Measurements from ENCODE around the gene CXCR6. TPM values are rescaled to one million over a fixed set of nuclear protein-coding genes. Genes with fewer than 3 reads are reported as not detected.

The CXCR6 gene
- total and polyA plus RNA-seq, 2 of the 13 experiments (the other 11 are each of a cell fraction or from before 2014, with no cell fraction given) = not detected

DNA sequence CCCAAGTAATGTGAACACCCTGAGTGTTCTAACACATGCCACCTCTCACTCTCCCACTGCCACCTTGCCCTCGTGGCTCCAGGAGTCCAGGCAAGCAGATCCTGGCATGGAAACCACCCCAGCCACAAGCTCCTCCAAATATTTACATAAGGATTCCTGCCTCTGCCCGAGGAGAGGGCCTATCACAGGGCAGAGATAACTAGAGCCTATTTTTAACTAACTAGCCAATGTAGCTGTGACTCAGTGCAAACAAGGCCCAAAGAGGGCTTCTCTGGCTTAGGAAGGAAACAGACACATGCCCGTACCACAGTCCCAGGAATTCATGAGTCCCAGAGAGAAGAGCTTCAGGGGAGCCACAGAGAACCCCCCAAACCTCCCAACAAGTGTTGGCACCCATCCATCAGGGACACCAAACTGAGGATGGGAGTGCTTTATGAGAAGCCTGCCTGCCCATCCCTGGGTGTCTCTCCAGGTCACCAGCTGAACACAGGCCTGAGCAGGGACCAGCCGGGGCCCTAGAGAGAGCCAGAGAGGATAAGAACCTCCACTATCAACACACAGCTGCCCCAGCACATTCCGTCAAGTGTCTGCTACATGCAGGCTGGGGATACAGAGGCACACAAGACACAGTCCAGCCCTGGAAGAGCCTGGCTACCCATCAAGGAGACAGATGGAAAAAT, 43.2 kb downstream of the CXCR6 start (continued):
- TF ChIP-seq ZNF614 (CRISPR knock-in tag; IDR thresholded peaks at IDR 0.05; ENCODE audit: borderline replicate concordance) (no peak), ZSCAN21 (CRISPR knock-in tag; IDR thresholded peaks at IDR 0.05; ENCODE audit: borderline replicate concordance) (no peak), ZBTB21 (CRISPR knock-in tag; IDR thresholded peaks at IDR 0.05) (no peak), ZNF644 (CRISPR knock-in tag; IDR thresholded peaks at IDR 0.05; ENCODE audit: low read depth) (peak; percentile 82; the same call in 1 of the 2 replicates), MAFK (conservative IDR thresholded peaks at IDR 0.05 in 1 of 2, IDR thresholded peaks at IDR 0.05 in 1 of 2; ENCODE audit: low read length in 2 of 2) (no peak), ZNF629 (CRISPR knock-in tag; conservative IDR thresholded peaks at IDR 0.05) (no peak), ZNF496 (CRISPR knock-in tag; IDR thresholded peaks at IDR 0.05; ENCODE audit: insufficient replicate concordance) (no peak), ZNF281 (CRISPR knock-in tag; IDR thresholded peaks at IDR 0.05; ENCODE audit: borderline replicate concordance) (no peak), ZNF792 (CRISPR knock-in tag; IDR thresholded peaks at IDR 0.05) (no peak)
- TF ChIP-seq, protein P1, sequence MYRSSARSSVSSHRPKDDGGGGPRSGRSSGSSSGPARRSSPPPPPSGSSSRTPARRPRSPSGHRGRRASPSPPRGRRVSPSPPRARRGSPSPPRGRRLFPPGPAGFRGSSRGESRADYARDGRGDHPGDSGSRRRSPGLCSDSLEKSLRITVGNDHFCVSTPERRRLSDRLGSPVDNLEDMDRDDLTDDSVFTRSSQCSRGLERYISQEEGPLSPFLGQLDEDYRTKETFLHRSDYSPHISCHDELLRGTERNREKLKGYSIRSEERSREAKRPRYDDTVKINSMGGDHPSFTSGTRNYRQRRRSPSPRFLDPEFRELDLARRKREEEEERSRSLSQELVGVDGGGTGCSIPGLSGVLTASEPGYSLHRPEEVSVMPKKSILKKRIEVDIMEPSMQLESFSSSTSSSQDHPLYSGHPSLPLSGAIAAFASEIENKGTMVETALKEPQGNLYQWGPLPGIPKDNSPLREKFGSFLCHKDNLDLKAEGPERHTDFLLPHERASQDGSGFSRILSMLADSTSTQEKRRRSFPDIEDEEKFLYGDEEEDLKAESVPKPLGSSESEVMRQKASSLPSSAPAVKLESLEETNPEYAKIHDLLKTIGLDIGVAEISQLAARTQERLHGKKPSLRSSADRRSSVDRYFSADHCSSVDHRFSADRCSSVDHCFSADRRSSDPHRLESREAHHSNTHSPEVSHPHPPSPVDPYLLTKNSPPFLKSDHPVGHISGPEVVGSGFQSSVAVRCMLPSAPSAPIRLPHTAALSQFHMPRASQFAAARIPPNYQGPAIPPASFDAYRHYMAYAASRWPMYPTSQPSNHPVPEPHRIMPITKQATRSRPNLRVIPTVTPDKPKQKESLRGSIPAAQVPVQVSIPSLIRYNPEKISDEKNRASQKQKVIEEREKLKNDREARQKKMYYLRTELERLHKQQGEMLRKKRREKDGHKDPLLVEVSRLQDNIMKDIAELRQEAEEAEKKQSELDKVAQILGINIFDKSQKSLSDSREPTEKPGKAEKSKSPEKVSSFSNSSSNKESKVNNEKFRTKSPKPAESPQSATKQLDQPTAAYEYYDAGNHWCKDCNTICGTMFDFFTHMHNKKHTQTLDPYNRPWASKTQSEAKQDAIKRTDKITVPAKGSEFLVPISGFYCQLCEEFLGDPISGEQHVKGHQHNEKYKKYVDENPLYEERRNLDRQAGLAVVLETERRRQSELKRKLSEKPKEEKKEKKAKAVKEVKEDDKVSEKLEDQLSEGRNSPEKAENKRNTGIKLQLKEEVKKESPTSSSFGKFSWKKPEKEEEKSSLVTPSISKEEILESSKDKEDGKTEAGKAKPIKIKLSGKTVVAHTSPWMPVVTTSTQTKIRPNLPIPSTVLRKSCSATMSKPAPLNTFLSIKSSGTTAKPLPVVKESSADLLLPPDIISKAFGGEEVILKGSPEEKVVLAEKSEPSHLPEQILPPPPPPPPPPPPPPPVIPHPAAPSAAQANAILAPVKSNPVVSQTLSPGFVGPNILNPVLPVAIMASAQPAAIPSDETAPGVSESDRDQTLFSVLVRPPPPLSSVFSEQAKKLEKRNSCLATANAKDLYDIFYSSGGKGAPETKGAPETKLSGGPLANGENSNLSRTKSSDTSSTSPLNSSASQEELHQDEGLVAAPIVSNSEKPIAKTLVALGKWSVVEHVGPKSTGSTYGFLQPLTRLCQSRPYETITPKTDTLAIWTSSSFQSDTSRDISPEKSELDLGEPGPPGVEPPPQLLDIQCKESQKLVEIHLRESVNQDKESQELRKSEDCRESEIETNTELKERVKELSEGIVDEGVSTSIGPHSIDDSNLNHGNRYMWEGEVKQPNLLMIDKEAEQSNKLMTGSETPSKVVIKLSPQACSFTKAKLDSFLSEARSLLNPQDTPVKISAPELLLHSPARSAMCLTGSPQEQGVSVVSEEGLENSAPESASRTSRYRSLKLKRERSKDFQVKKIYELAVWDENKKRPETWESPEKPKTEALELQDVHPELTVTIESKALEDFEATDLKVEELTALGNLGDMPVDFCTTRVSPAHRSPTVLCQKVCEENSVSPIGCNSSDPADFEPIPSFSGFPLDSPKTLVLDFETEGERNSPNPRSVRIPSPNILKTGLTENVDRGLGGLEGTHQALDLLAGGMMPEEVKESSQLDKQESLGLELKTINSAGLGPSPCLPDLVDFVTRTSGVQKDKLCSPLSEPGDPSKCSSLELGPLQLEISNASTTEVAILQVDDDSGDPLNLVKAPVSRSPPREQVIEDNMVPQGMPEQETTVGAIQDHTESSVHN (CRISPR knock-in tag; IDR thresholded peaks at IDR 0.05) = no peak
- TF ChIP-seq, protein P2, sequence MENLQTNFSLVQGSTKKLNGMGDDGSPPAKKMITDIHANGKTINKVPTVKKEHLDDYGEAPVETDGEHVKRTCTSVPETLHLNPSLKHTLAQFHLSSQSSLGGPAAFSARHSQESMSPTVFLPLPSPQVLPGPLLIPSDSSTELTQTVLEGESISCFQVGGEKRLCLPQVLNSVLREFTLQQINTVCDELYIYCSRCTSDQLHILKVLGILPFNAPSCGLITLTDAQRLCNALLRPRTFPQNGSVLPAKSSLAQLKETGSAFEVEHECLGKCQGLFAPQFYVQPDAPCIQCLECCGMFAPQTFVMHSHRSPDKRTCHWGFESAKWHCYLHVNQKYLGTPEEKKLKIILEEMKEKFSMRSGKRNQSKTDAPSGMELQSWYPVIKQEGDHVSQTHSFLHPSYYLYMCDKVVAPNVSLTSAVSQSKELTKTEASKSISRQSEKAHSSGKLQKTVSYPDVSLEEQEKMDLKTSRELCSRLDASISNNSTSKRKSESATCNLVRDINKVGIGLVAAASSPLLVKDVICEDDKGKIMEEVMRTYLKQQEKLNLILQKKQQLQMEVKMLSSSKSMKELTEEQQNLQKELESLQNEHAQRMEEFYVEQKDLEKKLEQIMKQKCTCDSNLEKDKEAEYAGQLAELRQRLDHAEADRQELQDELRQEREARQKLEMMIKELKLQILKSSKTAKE (CRISPR knock-in tag; IDR thresholded peaks at IDR 0.05; ENCODE audit: borderline replicate concordance) = no peak
- TF ChIP-seq, protein P3, sequence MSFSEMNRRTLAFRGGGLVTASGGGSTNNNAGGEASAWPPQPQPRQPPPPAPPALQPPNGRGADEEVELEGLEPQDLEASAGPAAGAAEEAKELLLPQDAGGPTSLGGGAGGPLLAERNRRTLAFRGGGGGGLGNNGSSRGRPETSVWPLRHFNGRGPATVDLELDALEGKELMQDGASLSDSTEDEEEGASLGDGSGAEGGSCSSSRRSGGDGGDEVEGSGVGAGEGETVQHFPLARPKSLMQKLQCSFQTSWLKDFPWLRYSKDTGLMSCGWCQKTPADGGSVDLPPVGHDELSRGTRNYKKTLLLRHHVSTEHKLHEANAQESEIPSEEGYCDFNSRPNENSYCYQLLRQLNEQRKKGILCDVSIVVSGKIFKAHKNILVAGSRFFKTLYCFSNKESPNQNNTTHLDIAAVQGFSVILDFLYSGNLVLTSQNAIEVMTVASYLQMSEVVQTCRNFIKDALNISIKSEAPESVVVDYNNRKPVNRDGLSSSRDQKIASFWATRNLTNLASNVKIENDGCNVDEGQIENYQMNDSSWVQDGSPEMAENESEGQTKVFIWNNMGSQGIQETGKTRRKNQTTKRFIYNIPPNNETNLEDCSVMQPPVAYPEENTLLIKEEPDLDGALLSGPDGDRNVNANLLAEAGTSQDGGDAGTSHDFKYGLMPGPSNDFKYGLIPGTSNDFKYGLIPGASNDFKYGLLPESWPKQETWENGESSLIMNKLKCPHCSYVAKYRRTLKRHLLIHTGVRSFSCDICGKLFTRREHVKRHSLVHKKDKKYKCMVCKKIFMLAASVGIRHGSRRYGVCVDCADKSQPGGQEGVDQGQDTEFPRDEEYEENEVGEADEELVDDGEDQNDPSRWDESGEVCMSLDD (CRISPR knock-in tag; IDR thresholded peaks at IDR 0.05; ENCODE audit: borderline replicate concordance) = no peak
